Cerebellar cortex (tissue), 1 donor: ENCODE measurements around the gene TCF7L1.

Experiments used
- DNase-seq: peaks from one replicate; pipeline ENCODE4 v3.0.0-alpha.2; 2015; ENCODE audit warnings: low spot score

TCF7L1 gene

DNA sequence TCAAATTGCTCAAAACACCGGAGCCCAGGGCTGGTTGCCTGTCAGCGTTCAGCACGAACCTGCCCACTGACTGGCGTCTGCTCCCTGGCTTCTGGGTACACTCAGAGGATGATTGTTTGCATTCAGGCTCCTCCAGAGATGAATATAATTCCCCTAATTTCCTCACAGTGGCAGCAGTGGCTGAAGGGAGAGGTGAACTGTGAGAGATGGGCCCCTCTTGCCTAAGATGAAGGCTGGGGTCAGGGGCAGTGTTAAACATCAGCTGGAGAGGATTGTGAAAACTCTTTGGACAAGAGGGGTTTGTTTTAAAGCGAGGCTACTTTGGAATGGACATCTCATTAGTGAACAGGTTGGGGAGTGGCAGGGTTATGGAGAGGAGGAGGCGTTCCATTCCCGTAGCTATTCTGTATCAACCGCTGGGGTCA lies 31.0 kb downstream of the TCF7L1 start:
- no peak for DNase-seq

DNA sequence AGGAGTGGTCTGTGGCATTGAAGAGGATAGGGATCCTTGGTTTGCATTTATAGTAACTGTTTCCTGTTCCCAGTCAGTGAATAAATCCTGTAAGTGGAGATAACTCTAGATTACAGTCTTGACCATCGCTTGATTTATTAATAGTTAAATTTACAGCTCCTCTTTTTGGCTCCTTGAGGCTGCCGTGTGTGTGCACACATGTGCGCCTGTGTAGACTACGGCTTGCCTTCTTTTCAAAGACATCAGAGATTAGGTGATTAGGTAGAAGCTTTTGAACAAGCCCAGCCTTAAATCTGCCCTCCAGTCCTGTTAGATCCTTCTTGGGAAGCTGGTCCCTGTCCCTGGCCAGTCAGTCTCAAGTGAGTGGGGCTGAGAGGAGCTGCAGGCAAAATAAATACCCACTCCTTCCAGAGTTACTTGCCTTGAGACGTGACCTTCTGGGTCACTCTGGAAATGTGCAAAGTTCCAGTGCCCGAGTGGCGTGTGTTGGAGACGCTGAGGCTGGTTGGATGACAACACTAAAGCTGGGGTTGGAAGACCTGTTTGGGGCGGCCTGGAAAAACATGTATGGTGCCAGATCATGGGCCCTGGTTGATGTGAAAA lies 32.0 kb downstream of the TCF7L1 start:
- DNase-seq, result no peak

DNA sequence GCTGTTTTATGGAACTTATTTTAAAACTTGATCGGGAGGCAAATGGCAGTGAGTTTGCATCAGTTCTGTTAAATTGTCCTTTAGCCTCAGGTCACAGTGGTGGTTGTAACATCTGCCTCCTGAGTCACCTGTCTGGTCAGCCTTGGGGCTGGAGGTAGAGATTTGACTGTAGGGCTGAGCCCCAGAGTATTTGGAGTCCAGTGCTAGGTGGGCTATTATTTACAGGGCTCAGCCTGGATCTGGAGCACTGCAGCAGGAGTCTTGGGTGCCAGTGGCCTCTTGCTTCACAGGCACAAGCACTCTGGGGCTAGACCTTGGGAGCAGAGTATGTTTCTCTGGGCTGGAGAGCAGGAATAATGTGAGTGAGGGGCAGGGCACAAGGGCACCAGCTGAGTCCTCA lies 32.8 kb downstream of the TCF7L1 start:
- DNase-seq, result no peak

DNA sequence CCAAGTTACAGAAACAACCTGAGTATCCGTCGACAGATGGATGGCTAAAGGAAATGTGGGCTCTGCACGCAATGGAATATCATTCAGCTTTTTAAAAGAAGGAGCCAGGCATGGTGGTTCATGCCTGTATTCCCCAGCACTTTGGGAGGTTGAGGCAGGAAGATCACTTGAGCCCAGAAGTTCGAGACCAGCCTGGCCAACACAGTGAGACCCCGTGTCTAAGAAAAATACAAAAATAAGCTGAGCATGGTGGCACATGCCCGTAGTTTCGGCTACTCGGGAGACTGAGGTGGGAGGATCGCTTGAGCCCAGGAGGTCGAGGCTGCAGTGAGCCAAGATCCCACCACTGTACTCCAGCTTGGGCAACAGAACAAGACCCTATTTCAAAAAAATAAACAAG lies 34.3 kb downstream of the TCF7L1 start:
- no peak for DNase-seq

DNA sequence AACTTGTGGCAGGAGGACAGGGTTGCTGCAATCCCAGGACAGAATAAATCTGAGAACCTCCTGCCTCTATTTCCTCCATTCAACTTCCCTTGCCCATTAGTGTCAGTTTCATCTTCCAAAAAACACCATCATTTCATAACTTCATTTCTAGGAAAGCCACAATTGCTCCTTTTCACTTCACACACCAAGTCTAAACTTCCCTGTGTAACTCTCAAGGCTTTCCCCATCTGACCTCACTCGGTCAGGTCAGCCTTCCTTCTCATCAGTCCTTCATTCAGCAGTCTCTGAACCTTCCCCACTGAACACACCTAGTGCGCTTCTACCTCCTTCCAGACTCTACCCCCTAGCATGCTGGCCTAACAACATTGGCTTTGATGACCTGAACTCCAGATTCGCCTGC lies 35.8 kb downstream of the TCF7L1 start:
- no peak for DNase-seq

DNA sequence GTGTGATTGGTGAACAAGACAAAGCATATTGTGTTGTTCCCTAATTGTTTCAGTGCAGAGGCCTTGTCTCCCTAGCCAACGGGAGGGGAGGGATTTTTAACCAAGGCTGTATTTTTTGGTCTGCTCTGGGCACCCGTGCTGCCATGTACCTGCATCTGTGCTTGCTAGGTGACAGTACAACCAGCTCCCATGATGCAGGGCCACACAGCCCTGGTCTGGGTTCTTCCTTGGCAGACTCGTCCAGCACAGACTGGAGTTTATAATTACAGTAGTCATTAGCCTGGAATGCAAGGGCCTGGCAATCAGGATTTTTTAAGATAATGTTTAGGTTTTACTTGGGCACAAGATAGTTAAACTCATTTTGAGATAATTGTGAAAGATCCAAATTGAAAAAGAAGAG lies 36.4 kb downstream of the TCF7L1 start:
- no peak for DNase-seq

DNA sequence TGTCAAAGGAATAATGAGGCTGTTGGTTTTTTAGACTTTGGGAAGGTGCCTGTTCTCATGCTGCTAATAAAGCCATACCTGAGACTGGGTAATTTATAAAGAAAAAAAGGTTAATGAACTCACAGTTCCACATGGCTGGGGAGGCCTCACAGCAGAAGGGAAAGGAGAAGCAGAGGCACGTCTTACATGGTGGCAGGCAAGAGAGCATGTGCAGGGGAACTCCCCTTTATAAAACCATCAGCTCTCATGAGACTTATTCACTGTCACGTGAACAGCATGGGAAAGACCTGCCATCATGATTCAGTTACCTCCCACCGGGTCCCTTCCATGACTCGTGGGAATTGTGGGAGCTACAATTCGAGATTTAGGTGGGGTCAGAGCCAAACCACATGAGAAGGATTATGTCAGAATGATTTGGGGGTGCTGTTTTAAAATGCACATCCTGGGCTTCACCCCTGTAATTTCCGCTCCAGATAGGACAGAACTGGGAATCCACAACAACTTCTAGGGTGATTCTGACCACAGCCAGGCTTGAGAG lies 37.8 kb downstream of the TCF7L1 start:
- DNase-seq, result no peak

DNA sequence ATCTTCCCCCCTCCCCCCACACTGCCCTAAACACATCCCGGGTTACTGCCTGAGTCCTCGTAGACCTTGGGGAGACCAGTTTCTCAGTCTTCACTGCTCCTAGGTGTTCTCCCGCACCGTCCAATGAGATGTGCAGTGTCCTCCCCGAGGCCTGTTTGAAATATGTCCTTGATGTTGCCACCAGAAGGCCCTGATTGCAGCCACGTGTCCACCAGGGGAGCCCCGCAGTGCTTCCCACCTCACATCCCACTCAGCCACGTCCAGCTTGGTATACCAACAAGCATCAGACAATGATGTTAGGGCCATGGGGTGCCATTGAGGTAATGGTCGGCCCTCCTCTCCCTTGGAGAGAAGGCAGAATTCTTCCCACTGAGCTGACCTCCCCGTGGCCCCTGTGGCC lies 38.7 kb downstream of the TCF7L1 start:
- DNase-seq, result no peak

DNA sequence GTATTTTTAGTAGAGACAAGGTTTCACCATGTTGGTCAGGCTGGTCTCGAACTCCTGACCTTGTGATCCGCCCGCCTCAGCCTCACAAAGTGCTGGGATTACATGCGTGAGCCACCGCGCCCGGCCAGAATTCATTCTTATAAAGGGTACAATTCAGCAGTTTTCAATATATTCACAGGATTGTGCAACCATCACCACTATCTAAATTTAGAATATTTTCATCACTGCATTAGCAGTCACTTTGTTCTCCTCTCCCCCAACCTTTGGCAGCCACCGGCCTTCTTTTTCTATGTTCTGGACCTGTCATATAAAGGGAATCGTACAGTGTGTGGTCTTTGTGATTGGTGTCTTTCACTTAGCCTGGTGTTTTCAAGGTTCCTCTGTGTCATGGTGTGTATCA lies 40.7 kb downstream of the TCF7L1 start:
- DNase-seq, result no peak

DNA sequence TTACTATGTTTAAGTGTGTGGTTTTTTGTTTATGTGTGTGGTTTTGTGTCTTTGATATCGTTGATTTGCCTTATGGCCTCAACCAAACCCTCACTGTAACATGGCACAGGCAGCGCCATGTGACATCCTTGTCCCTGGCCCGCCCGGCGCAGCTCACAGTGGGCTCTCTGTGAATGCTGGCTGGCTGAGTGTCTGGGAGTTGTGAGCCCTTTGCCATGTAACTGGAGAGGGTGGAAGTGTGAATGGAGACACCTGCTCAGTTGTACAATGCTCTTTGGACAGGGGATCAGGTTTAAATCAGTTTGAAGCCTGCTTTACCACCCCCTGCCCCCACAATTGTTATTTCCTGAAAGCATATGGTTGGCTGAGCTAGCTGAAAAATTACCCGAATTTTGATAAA lies 41.8 kb downstream of the TCF7L1 start:
- no peak for DNase-seq

DNA sequence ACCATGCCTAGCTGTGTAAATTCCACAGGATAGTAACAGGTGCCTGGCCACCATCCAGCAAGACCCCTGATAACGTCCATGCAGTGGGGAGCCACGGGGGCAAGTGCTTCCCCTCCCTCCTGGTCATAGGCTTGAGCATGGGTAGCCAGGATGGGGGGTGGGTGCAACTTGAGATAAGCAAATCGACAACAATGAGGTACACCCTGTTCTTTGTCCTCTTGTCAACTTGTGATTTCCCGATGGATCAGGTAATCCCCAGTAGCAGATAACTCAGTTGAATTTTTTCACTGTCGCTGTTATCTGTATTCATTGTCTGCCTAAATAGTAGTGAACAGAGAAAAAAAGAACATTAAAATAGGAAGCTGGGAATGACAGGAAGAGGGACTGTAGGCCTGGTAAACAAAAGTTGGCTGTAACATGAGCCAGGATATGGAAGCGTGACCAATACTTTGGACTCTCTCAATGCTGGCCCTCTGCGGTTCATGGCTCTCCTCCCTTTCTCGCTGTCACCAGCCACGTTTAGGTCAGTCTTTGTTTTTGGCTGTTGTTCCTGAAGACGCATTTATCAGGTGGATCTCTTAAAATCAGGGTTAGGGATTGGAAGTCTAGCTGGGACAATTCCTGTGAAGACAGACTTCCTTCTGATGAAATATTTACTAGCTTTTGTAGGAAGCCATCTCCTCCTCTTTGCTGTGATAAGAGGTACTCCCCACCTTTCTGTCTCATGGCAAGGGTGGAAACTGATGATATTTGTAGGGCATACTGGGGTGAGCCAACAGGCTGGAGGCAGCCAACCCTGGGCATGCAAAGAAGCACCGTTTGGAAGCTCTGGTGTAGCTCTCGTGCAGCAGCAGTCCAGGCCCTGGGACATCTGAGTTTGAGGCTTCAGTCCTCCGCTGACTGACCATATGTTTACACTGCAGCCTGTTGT lies 42.4 kb downstream of the TCF7L1 start:
- no peak for DNase-seq

DNA sequence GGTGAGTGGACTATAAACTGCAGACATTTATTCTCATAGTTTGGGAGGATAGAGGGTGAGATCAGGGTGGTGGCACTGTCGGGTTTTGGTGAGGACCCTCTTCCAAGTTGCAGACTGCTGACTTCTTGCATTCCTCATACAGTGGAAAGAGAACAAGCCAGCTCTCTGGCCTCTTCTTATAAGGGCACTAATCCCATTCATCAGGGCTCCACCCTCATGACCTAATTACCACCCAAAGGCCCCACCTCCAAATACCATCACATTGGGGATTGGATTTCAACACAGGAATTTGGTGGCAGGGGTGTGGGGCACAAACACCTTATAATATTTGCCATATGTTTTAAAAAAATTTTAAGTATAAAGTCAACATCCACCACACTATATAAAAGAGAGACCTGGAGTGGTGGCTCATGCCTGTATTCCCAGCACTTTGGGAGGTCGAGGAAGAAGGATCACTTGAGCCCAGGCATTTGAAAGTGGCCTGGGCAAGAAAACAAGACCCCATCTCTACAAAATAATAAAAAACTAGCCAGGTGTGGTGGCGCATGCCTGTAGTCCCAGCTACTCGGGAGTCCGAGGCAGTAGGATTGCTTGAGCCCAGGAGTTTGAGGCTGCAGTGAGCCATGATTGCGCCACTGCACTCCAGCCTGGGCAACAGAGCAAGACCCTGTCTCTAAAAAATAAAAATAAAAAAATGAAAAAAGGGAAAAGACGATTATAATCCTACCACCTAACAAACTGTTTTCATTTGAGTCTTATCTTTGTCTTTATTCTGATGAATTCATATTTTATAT lies 44.0 kb downstream of the TCF7L1 start:
- DNase-seq, result no peak

DNA sequence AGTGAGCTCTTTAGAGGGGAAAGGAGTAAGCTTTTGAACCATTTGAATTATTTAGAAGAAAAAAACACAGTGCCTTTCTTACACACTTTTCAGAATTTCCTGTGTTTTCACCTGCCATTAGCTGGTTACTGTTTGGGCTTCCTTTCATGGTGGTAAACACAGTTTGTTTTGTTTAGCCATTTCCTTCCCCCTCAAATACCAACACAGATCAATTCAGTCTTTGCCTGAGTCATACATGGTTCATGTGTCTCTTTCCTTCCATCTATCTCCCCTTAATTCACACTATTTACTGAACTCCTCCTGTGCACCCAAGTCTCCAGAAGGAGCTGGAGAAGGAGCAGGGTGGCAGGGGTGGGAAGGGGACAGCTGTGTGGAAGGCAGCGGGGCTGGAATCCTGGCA lies 45.0 kb downstream of the TCF7L1 start:
- no peak for DNase-seq

DNA sequence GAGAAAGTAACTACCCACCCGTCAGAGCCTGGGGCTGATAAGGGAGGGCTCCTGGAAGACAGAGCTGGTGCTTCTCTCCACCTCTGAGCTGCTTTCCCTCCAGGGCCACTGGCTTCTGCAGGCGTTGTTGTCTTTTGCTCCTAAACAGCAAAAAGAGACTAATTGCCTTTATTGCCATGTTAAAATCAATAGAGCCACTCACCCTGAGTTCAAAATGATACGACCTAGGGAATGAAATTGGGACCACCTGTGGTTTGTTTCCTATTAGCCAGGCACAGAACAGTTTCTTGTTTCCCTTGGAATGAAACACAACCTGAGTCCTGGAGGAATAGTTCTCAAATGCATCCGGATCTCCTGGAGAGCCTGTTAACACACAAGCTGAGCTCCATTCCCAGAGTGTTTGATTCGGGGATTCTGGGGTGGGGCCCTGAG lies 45.8 kb downstream of the TCF7L1 start:
- DNase-seq, result no peak

DNA sequence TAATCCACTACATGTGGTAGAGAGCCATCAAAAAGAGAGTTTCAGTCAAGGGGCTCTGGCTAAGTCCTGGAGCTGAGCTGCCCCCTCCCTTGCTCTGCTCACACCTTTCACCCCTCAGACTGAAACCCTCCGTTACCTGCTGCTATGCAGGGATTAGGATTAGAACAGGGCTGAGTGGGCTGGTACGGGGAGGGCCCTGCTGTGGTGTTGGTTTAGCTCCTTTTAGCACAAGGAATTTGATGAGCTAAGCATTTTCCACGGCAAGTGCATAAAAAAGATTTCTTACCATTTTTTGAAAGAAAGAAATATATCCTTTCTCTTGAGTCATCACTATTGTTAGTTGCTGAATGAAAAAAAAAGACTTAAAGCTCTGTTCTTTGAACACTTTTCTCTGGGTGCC lies 46.3 kb downstream of the TCF7L1 start:
- no peak for DNase-seq

DNA sequence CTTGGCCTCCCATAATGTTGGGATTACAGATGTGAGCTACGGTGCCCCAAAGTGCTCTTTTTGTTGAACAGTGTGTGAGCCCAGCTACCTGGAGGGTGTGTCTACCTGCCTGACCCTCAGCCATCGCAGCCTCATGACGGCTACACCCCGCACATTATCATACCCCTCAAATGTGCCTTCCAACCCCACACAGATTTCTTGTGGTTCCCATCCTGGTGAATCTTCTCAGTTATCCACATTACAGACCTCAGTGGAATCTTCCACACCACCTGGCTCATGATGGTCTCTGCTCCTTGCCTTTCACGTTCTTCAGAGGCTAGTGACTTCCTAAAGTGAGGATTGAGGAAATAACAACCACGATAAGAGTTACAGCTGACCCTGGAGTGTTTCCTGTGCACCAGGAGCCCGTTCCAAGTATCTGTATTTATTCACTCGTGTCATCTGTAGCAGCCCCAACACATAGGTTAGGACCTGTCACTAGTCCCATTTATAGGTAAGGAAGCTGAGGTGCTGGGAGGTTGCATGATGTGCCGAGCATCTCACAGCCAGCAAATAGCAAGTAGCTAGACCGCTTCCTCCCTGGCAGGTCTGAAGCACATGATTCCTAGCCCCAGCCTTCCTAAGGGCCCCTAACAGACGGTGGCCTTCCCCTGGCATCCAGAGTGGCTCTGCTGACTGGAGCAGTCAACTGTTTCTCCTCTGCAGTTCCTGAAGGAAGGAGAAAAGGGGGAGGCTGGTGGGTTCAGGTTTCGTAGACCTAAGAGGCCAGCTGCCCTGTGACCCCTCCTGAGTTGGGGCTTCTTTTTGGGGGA lies 47.3 kb downstream of the TCF7L1 start:
- no peak for DNase-seq

DNA sequence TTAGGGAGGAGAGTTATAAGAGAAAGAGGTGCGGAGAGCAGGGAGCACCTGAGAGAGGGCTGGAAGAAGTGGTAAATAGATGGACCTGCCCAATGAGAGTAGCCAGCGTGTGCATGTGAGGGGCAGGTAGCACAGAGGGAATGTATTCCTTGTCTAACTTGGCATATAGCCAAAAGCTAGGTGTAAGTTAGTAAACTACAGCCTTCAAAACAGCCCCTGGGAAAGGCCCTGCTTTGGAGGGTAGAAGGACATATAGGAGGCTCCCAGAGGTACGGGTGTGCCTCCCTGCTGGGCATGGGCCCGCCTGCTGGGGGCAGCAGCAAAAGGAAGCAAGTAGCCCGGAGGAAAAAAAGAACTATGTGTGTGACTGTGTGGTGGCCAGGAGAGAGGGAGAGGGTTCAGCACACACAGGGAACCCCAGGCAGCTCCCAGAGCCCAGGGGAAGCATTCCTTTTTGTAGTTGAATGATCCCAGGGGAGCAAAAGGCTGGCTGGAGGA lies 48.0 kb downstream of the TCF7L1 start:
- no peak for DNase-seq

DNA sequence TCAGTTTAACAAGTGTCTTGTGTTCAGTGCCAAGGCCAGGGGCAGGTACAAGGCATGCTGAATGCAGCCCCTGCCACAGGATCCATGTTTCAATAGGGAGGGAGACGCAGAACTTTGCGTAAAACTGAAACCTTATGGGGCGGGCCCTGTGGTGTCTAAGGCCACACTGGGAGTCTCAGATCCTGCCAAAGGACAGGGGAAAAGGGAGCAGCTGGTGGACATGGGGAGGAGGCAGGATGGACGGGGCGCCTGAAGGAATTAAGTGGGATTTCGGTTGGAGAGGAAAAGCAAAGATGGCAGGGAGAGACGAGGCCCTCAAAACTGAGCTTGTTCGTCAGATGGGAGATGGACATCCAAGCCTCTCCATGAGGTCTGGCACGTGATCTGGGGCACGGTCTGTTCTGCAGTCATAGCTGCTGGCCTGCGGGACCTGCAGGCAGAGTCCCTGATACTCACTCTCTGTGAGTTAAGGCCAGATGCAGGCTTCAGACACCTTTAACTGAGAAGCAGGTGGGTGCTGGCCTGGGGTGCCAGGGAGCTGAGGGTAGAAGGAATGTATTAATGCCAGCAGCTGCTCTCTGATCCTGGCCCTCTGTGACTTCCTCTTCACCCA lies 48.8 kb downstream of the TCF7L1 start:
- DNase-seq, result no peak

DNA sequence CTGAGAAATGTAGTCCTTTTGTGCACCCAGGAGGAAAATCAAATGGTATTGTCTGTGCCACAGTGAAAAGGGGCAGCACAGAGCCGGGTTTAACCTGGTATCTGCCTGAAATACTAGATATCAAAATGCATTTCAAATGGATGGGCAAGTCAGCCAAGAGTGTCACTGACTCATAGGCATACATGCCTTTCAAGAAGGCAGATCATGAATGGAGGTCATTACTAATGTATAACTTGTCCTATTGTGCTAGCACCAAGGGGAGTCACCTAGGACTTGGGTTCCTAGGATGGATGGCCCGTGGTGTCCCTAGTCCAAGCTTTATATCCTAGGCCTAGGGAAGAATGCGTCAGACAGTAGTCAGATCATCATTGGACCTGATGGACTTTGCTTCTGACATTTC lies 49.9 kb downstream of the TCF7L1 start:
- no peak for DNase-seq

DNA sequence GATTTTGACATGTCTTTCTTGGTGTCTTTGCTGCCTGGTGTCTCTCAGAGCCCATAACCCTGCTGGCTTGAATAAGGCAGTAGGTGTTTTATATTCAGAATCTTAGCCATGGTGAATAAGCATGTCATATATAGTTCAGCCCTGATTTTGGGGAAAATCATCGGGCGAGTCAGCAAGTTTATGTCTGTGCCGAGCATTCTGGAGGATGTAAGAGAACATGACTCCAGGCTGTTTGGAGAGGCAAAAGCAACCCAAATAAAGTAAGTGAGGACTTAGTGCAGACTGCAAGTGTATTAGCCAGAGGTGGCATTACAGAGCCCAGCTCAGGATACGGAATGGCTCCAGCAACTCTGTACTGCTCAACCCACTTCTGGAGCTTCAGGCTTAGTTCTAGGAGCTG lies 50.3 kb downstream of the TCF7L1 start:
- no peak for DNase-seq

DNA sequence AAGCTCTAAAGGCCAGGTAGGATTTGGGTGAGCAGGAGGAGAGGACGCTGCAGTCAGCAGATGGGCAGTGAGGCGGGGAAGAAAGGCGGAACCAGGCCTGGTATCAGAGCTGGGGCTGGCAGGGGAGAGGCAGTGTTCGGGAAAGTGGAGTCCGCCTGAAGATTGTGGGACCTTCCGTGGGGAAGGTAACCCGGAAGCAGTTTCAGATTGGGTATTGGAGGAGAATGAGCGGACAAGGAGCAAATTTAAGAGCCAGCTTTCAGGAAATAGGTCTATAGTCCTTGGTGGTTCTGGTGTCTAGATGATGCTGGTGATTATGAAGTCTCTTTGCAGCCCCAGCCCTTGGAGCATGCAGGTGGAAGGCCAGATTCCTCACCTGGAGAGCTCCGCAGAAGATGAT lies 51.0 kb downstream of the TCF7L1 start:
- no peak for DNase-seq
